SW 1271 (cell line): ENCODE measurements around the gene KNTC1.
A peak's percentile ranks its signal among the peaks of the same experiment; 100 is the strongest.
"Not testable (repeated sequence)": the region's sequence is repeated elsewhere in the genome, so short reads cannot be mapped to it uniquely, and the experiment has no call there.

Experiments used
- DNase-seq, 2 experiments: peaks; one replicate each; lab custom pipeline; 2025; lab: John Stamatoyannopoulos, UW

Gene KNTC1

GRCh38 chr12:122526683-122527477 is at the start of gene KNTC1, which contains the start of gene RSRC2:
Gene KNTC1 (plus strand): TSS chr12:122527249. CDS start chr12:122530064, 2,815 bp downstream.
Gene RSRC2 (minus strand): TSS chr12:122526936. CDS start chr12:122526853, 83 bp downstream.
- DNase-seq: peak; percentile 99 to 100

- no peak for DNase-seq
Observed at GRCh38 chr12:122480753-122481152, 46.3 kb upstream of the KNTC1 start.

GRCh38 chr12:122481861-122482260 is 45.2 kb upstream of the KNTC1 start:
- no peak for DNase-seq

- DNase-seq: no peak
Observed at GRCh38 chr12:122483969-122484368, 43.1 kb upstream of the KNTC1 start.

- not testable (repeated sequence) for DNase-seq
Observed at GRCh38 chr12:122484385-122484784, 42.7 kb upstream of the KNTC1 start.

- not testable (repeated sequence) for DNase-seq
Observed at GRCh38 chr12:122486360-122486759, 40.7 kb upstream of the KNTC1 start.

GRCh38 chr12:122486805-122487426 is 40.1 kb upstream of the KNTC1 start:
- DNase-seq: no peak

- DNase-seq: not testable (repeated sequence)
Observed at GRCh38 chr12:122487807-122488206, 39.2 kb upstream of the KNTC1 start.

- DNase-seq: no peak
Observed at GRCh38 chr12:122489038-122489437, 38.0 kb upstream of the KNTC1 start.

- DNase-seq: no peak
Observed at GRCh38 chr12:122491991-122492390, 35.1 kb upstream of the KNTC1 start.

- not testable (repeated sequence) for DNase-seq
Observed at GRCh38 chr12:122493222-122493621, 33.8 kb upstream of the KNTC1 start.

GRCh38 chr12:122495258-122495657 is 31.8 kb upstream of the KNTC1 start:
- DNase-seq: no peak

- peak in 1 of 2 experiments; percentile 44 for DNase-seq
Observed at GRCh38 chr12:122499991-122500684, 26.9 kb upstream of the KNTC1 start.

GRCh38 chr12:122500685-122501488 is 26.2 kb upstream of the KNTC1 start, which contains the start of gene ZCCHC8:
Gene ZCCHC8 (minus strand): TSS chr12:122500932. CDS start chr12:122500840, 92 bp downstream.
- DNase-seq: peak; percentile 97 to 98

GRCh38 chr12:122501489-122501989 is 25.5 kb upstream of the KNTC1 start:
- no peak for DNase-seq

- no peak for DNase-seq
Observed at GRCh38 chr12:122503147-122503751, 23.8 kb upstream of the KNTC1 start.

- no peak for DNase-seq
Observed at GRCh38 chr12:122503783-122504590, 23.1 kb upstream of the KNTC1 start.

- DNase-seq: no peak
Observed at GRCh38 chr12:122505419-122506051, 21.5 kb upstream of the KNTC1 start.

- DNase-seq: no peak
Observed at GRCh38 chr12:122506393-122506938, 20.6 kb upstream of the KNTC1 start.
